Neural progenitor cell (in vitro differentiated cells): Measurements from ENCODE around the gene C10orf67. TPM values are rescaled to one million over a fixed set of nuclear protein-coding genes. Genes with fewer than 3 reads are reported as not detected.

Experiments
- DNase-seq: peaks from one replicate; pipeline ENCODE4 v3.0.0-alpha.2; 2016; ENCODE audit warnings: low spot score
- H2AFZ ChIP-seq: fragments of 200-600 bp; sonication (generic); replicated peaks from 2 replicates; pipeline ENCODE4 v1.6.1; 2016; ENCODE audit warnings: antibody characterized with exemption
- H3F3A ChIP-seq: fragments of 200-600 bp; sonication (generic); 2 replicates; pipeline ENCODE4 v1.6.1; 2016; ENCODE audit warnings: antibody characterized with exemption, low read depth
- H3K27ac ChIP-seq: fragments of 200-600 bp; sonication (generic); 2 replicates; pipeline ENCODE4 v1.5.1; 2016; ENCODE audit warnings: mild to moderate bottlenecking
- H3K27me3 ChIP-seq: fragments of 200-600 bp; sonication (generic); 2 replicates; pipeline ENCODE4 v1.6.1; 2016; ENCODE audit warnings: mild to moderate bottlenecking, moderate library complexity
- H3K36me3 ChIP-seq: fragments of 200-600 bp; sonication (generic); 2 replicates; pipeline ENCODE4 v1.5.1; 2016
- H3K4me1 ChIP-seq: fragments of 200-600 bp; sonication (generic); 2 replicates; pipeline ENCODE4 v1.6.1; 2016; ENCODE audit warnings: mixed run types
- H3K4me2 ChIP-seq: fragments of 200-600 bp; sonication (generic); 2 replicates; pipeline ENCODE4 v1.6.1; 2016
- H3K4me3 ChIP-seq: fragments of 200-600 bp; sonication (generic); 2 replicates; pipeline ENCODE4 v1.5.1; 2016
- H3K79me2 ChIP-seq: fragments of 200-600 bp; sonication (generic); 2 replicates; pipeline ENCODE4 v1.6.1; 2016; ENCODE audit warnings: low read depth
- H3K9ac ChIP-seq: fragments of 200-600 bp; sonication (generic); 2 replicates; pipeline ENCODE4 v1.6.1; 2016
- H3K9me3 ChIP-seq: fragments of 200-600 bp; sonication (generic); 2 replicates; pipeline ENCODE4 v1.5.1; 2016; ENCODE audit warnings: low read depth
- H4K20me1 ChIP-seq: fragments of 200-600 bp; sonication (generic); 2 replicates; pipeline ENCODE4 v1.6.1; 2016; ENCODE audit warnings: low read depth
- H3K27ac Mint-ChIP-seq: 3 replicates; pipeline ENCODE4 v1.8.0; 2021; ENCODE audit warnings: mixed read lengths
- H3K27me3 Mint-ChIP-seq: 2 replicates; pipeline ENCODE4 v1.8.0; 2022; ENCODE audit warnings: low read depth, mild to moderate bottlenecking, inconsistent platforms, moderate library complexity, mixed read lengths; ENCODE audit not compliant: insufficient read depth
- H3K36me3 Mint-ChIP-seq: 3 replicates; pipeline ENCODE4 v1.8.0; 2021; ENCODE audit warnings: mixed read lengths
- H3K4me1 Mint-ChIP-seq: 3 replicates; pipeline ENCODE4 v1.8.0; 2021; ENCODE audit warnings: mixed read lengths
- H3K4me3 Mint-ChIP-seq: 3 replicates; pipeline ENCODE4 v1.8.0; 2021; ENCODE audit warnings: mild to moderate bottlenecking, moderate library complexity, mixed read lengths
- H3K9me3 Mint-ChIP-seq: 3 replicates; pipeline ENCODE4 v1.8.0; 2020; ENCODE audit warnings: mixed read lengths
- CTCF ChIP-seq: fragments of 200-600 bp; sonication (generic); IDR thresholded peaks from 2 replicates; pipeline ENCODE4 v1.5.1; 2017; ENCODE audit warnings: antibody characterized with exemption, mild to moderate bottlenecking
- EZH2 ChIP-seq: fragments of 200-600 bp; sonication (generic); IDR thresholded peaks from 2 replicates; pipeline ENCODE4 v1.6.1; 2017; ENCODE audit warnings: antibody characterized with exemption, mild to moderate bottlenecking, moderate library complexity
- EZH2phosphoT487 ChIP-seq: fragments of 200-600 bp; sonication (generic); IDR thresholded peaks from 2 replicates; pipeline ENCODE4 v1.6.1; 2017; ENCODE audit warnings: antibody characterized with exemption
- total RNA-seq: library from RNA; depleted of rRNA; stranded (reverse); fragments of >200 nt; gene quantifications from 2 replicates; pipeline ENCODE4 v1.2.3, GENCODE V29; 2015; ENCODE audit warnings: low replicate concordance

Gene C10orf67
- total RNA-seq, 1 donor from 2014 or later: not detected

- Histone ChIP-seq H3K4me1 (peaks cover 13% of the 10 kb centered on the region), H3K4me3 (no peak overlapping the region), H3K9ac (no peak overlapping the region), H3K4me2 (no peak overlapping the region), H3K9me3 (no peaks in the 10 kb centered on the region), H2AFZ (no peak overlapping the region), H3K79me2 (no peaks in the 10 kb centered on the region), H3K27me3 (peaks cover 100% of the 10 kb centered on the region), H3K36me3 (no peaks in the 10 kb centered on the region), H3K27ac (no peak overlapping the region), H4K20me1 (peaks cover 56% of the 10 kb centered on the region), H3F3A (peaks cover 23% of the 10 kb centered on the region)
- no peak for TF ChIP-seq CTCF
- no peak for TF ChIP-seq EZH2
- TF ChIP-seq EZH2phosphoT487: no peak
- Mint-ChIP-seq H3K4me1 (peaks cover 14% of the 10 kb centered on the region), H3K9me3 (no peaks in the 10 kb centered on the region), H3K4me3 (no peak overlapping the region), H3K27me3 (peaks cover 72% of the 10 kb centered on the region), H3K27ac (no peak overlapping the region), H3K36me3 (no peaks in the 10 kb centered on the region)
- DNase-seq: no peak
Measured at GRCh38 chr10:23189024-23189423, 155.6 kb downstream of the C10orf67 start.

GRCh38 chr10:23187155-23187554 lies 157.4 kb downstream of the C10orf67 start:
- peaks cover 12% of the 10 kb centered on the region for H3K4me1 Mint-ChIP-seq
- H3K27ac Mint-ChIP-seq: no peak overlapping the region
- no peak overlapping the region for H3K4me3 ChIP-seq
- H3K27ac ChIP-seq: no peak overlapping the region
- no peaks in the 10 kb centered on the region for H3K36me3 ChIP-seq
- H3K4me2 ChIP-seq: no peak overlapping the region
- no peaks in the 10 kb centered on the region for H3K9me3 ChIP-seq
- no peak overlapping the region for H2AFZ ChIP-seq
- peaks cover 13% of the 10 kb centered on the region for H3K4me1 ChIP-seq
- peaks cover 40% of the 10 kb centered on the region for H4K20me1 ChIP-seq
- H3K9me3 Mint-ChIP-seq: no peaks in the 10 kb centered on the region
- no peaks in the 10 kb centered on the region for H3K79me2 ChIP-seq
- H3K27me3 Mint-ChIP-seq: peaks cover 71% of the 10 kb centered on the region
- DNase-seq: no peak
- peaks cover 100% of the 10 kb centered on the region for H3K27me3 ChIP-seq
- H3K4me3 Mint-ChIP-seq: no peak overlapping the region
- no peak overlapping the region for H3K9ac ChIP-seq
- no peaks in the 10 kb centered on the region for H3K36me3 Mint-ChIP-seq
- H3F3A ChIP-seq: peaks cover 19% of the 10 kb centered on the region
- TF ChIP-seq EZH2 (no peak), EZH2phosphoT487 (no peak), CTCF (no peak)

- peaks cover 12% of the 10 kb centered on the region for H3K4me1 Mint-ChIP-seq
- Histone ChIP-seq H3K4me2 (no peak overlapping the region), H3K79me2 (no peaks in the 10 kb centered on the region), H3K27me3 (peaks cover 100% of the 10 kb centered on the region), H3F3A (peaks cover 16% of the 10 kb centered on the region), H3K36me3 (no peaks in the 10 kb centered on the region), H3K4me1 (peaks cover 12% of the 10 kb centered on the region), H4K20me1 (peaks cover 36% of the 10 kb centered on the region), H2AFZ (no peak overlapping the region), H3K4me3 (no peak overlapping the region), H3K9me3 (no peaks in the 10 kb centered on the region), H3K9ac (no peak overlapping the region), H3K27ac (no peak overlapping the region)
- H3K4me3 Mint-ChIP-seq: no peak overlapping the region
- TF ChIP-seq CTCF: no peak
- TF ChIP-seq EZH2phosphoT487: no peak
- no peak for TF ChIP-seq EZH2
- no peaks in the 10 kb centered on the region for H3K9me3 Mint-ChIP-seq
- no peak overlapping the region for H3K27ac Mint-ChIP-seq
- DNase-seq: no peak
- H3K36me3 Mint-ChIP-seq: no peaks in the 10 kb centered on the region
- H3K27me3 Mint-ChIP-seq: peaks cover 70% of the 10 kb centered on the region
Measured at GRCh38 chr10:23186697-23187096, 157.9 kb downstream of the C10orf67 start.
